Measurements from ENCODE around the gene DNAH11. TPM values are rescaled to one million over a fixed set of nuclear protein-coding genes. Genes with fewer than 3 reads are reported as not detected.
"Not testable (repeated sequence)": the region's sequence is repeated elsewhere in the genome, so short reads cannot be mapped to it uniquely, and the experiment has no call there.

The DNAH11 gene
- total RNA-seq, 1 donor from 2014 or later, result 0.82 TPM

GRCh38 chr7:21616796-21617436, 74.1 kb downstream of the DNAH11 start:
- FAIRE-seq, result no peak
- DNase-seq (ENCODE audit: low spot score in 2 of 2), result no peak

GRCh38 chr7:21617513-21617912, 74.7 kb downstream of the DNAH11 start:
- no peak for FAIRE-seq
- no peak for DNase-seq (ENCODE audit: low spot score in 2 of 2)

GRCh38 chr7:21617916-21618390, 75.1 kb downstream of the DNAH11 start:
- FAIRE-seq (no peak), DNase-seq (ENCODE audit: low spot score in 2 of 2) (no peak)

- DNase-seq (ENCODE audit: low spot score in 2 of 2), result no peak
- FAIRE-seq, result no peak
Measured at GRCh38 chr7:21618706-21619105, 75.9 kb downstream of the DNAH11 start.

- no peak for FAIRE-seq
- DNase-seq (ENCODE audit: low spot score in 2 of 2), result no peak
Measured at GRCh38 chr7:21620054-21620453, 77.2 kb downstream of the DNAH11 start.

- DNase-seq (ENCODE audit: low spot score in 2 of 2), result no peak
- FAIRE-seq, result no peak
Measured at GRCh38 chr7:21624320-21624719, 81.5 kb downstream of the DNAH11 start.

GRCh38 chr7:21636694-21637093, 93.9 kb downstream of the DNAH11 start:
- FAIRE-seq (no peak), DNase-seq (ENCODE audit: low spot score in 2 of 2) (no peak)

GRCh38 chr7:21639206-21639868, 96.5 kb downstream of the DNAH11 start:
- FAIRE-seq (no peak), DNase-seq (ENCODE audit: low spot score in 2 of 2) (no peak)

- no peak for FAIRE-seq
- DNase-seq (ENCODE audit: low spot score in 2 of 2), result no peak
Measured at GRCh38 chr7:21640105-21640504, 97.3 kb downstream of the DNAH11 start.

GRCh38 chr7:21641546-21641945, 98.7 kb downstream of the DNAH11 start:
- DNase-seq (ENCODE audit: low spot score in 2 of 2) (no peak), FAIRE-seq (no peak)

GRCh38 chr7:21642422-21642821, 99.6 kb downstream of the DNAH11 start:
- DNase-seq (ENCODE audit: low spot score in 2 of 2) (no peak), FAIRE-seq (no peak)

- no peak for FAIRE-seq
- DNase-seq (ENCODE audit: low spot score in 2 of 2), result no peak
Measured at GRCh38 chr7:21651697-21652096, 108.9 kb downstream of the DNAH11 start.

GRCh38 chr7:21653623-21654022, 110.8 kb downstream of the DNAH11 start:
- DNase-seq (ENCODE audit: low spot score in 2 of 2) (no peak), FAIRE-seq (no peak)

- DNase-seq (ENCODE audit: low spot score in 2 of 2), result no peak
- no peak for FAIRE-seq
Measured at GRCh38 chr7:21656081-21656480, 113.2 kb downstream of the DNAH11 start.

- no peak for FAIRE-seq
- no peak for DNase-seq (ENCODE audit: low spot score in 2 of 2)
Measured at GRCh38 chr7:21656796-21657195, 114.0 kb downstream of the DNAH11 start.

GRCh38 chr7:21670496-21670895, 127.7 kb downstream of the DNAH11 start:
- DNase-seq (ENCODE audit: low spot score in 2 of 2) (no peak), FAIRE-seq (no peak)

GRCh38 chr7:21671859-21672258, 129.0 kb downstream of the DNAH11 start:
- no peak for DNase-seq (ENCODE audit: low spot score in 2 of 2)
- no peak for FAIRE-seq

- DNase-seq (ENCODE audit: low spot score in 2 of 2), result no peak
- no peak for FAIRE-seq
Measured at GRCh38 chr7:21675255-21675654, 132.4 kb downstream of the DNAH11 start.

GRCh38 chr7:21690705-21691104, 147.9 kb downstream of the DNAH11 start:
- FAIRE-seq (no peak), DNase-seq (ENCODE audit: low spot score in 2 of 2) (peak in 1 of 2 donors; percentile 4)

- FAIRE-seq; DNase-seq (ENCODE audit: low spot score in 2 of 2): not testable (repeated sequence)
Measured at GRCh38 chr7:21691146-21691545, 148.3 kb downstream of the DNAH11 start.

- not testable (repeated sequence) for FAIRE-seq; DNase-seq (ENCODE audit: low spot score in 2 of 2)
Measured at GRCh38 chr7:21700587-21700986, 157.7 kb downstream of the DNAH11 start.

- FAIRE-seq (no peak), DNase-seq (ENCODE audit: low spot score in 2 of 2) (no peak)
Measured at GRCh38 chr7:21702303-21702702, 159.5 kb downstream of the DNAH11 start.

Measured in frontal cortex (tissue), 4 donors.